ENCODE measurements around the gene GTPBP4. TPM values are rescaled to one million over a fixed set of nuclear protein-coding genes. Genes with fewer than 3 reads are reported as not detected.

Gene GTPBP4
- total and polyA plus RNA-seq, 2 of the 13 experiments (the other 11 are each of a cell fraction or from before 2014, with no cell fraction given), result 24.1 to 85.5 TPM

DNA sequence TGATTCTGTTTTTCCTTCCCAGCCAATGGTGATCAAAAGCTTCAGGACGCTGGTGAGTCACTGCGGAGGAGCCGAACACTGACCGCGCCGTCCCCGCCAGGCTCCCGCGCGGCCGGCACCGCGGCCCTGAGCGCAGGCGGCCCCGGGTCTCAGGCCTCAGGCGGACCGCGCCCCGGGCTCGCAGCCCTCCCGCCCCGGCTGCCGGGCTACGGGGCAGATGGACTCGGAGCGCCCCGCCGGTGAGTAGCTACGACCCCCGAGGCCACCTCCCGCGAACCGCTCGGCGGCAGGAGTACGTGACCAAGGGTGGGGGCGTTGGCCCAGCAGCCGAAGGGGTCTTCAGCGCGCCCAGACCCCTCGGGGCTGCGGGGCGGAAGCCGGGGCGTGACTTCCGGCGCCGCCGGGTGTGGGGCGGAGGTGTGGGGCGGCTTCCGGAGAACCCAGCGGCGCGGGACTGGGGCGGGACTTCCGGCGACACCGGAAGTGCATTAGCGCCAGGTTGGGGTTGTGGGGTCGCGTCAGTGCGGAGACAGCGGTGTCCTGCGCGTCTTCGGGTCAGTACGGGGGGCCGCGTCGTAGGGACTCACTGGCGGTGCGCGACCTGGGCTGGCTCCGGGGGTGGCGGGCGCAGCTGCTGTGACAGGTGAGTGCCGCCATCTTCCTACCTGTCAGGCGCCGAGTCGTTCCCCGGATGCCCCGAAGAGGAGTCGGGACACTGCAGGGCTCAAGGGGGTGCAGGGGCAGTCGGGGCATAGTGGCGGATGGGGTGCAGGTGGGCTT lies 68.3 kb downstream of the GTPBP4 start, which contains the start of gene WDR37 (continued):
- TF ChIP-seq ZFAT (CRISPR knock-in tag; conservative IDR thresholded peaks at IDR 0.05) (no peak), ZNF546 (CRISPR knock-in tag; conservative IDR thresholded peaks at IDR 0.05) (peak; percentile 83), RAD51 (IDR thresholded peaks at IDR 0.05; ENCODE audit: borderline replicate concordance) (no peak), ZFYVE20 (CRISPR knock-in tag; IDR thresholded peaks at IDR 0.05; ENCODE audit: borderline replicate concordance, low read depth) (peak; percentile 36; the same call in 1 of the 2 replicates), KAT8 (CRISPR knock-in tag; IDR thresholded peaks at IDR 0.05) (peak; percentile 94), HDAC6 (IDR thresholded peaks at IDR 0.05; ENCODE audit: low read depth, low read length) (no peak), HCFC1 (IDR thresholded peaks at IDR 0.05; ENCODE audit: low read depth, low read length) (peak; percentile 57; the same call in 1 of the 2 replicates), GLI4 (CRISPR knock-in tag; IDR thresholded peaks at IDR 0.05; ENCODE audit: borderline replicate concordance) (no peak), ELF1 (CRISPR knock-in tag; IDR thresholded peaks at IDR 0.05) (peak; percentile 84), ZFX (CRISPR knock-in tag; IDR thresholded peaks at IDR 0.05; ENCODE audit: low read depth) (peak; percentile 95), ZNF136 (CRISPR knock-in tag; IDR thresholded peaks at IDR 0.05; ENCODE audit: low read depth) (no peak), ZNF207 (IDR thresholded peaks at IDR 0.05; ENCODE audit: borderline replicate concordance) (no peak), ZFP82 (CRISPR knock-in tag; IDR thresholded peaks at IDR 0.05; ENCODE audit: borderline replicate concordance) (peak; percentile 66; the same call in 1 of the 2 replicates), ZSCAN20 (CRISPR knock-in tag; IDR thresholded peaks at IDR 0.05; ENCODE audit: borderline replicate concordance) (no peak), AHDC1 (CRISPR knock-in tag; IDR thresholded peaks at IDR 0.05; ENCODE audit: borderline replicate concordance) (peak; percentile 44; the same call in 1 of the 2 replicates), GTF2F1 (IDR thresholded peaks at IDR 0.05; ENCODE audit: low read length) (no peak), SRSF9 (IDR thresholded peaks at IDR 0.05; ENCODE audit: borderline replicate concordance, insufficient read depth, low read depth, low read length, poor library complexity, severe bottlenecking) (no peak), RFX3 (CRISPR knock-in tag; IDR thresholded peaks at IDR 0.05) (no peak), TGIF2 (CRISPR knock-in tag; IDR thresholded peaks at IDR 0.05) (peak; percentile 73), ZNF788 (CRISPR knock-in tag; IDR thresholded peaks at IDR 0.05; ENCODE audit: borderline replicate concordance) (peak; percentile 5; the same call in 1 of the 2 replicates), ZNF17 (CRISPR knock-in tag; IDR thresholded peaks at IDR 0.05) (no peak), ZNF775 (CRISPR knock-in tag; IDR thresholded peaks at IDR 0.05; ENCODE audit: borderline replicate concordance) (no peak), AGO2 (optimal IDR thresholded peaks at IDR 0.05; ENCODE audit: low read depth, low read length) (peak; percentile 84), SP4 (CRISPR knock-in tag; IDR thresholded peaks at IDR 0.05) (peak; percentile 51; the same call in 1 of the 2 replicates), HOXA3 (CRISPR knock-in tag; IDR thresholded peaks at IDR 0.05) (peak; percentile 88), STAT5B (CRISPR knock-in tag; IDR thresholded peaks at IDR 0.05) (no peak)

Data from HepG2 (cell line).